ENCODE measurements around the gene ZNF280B. TPM values are rescaled to one million over a fixed set of nuclear protein-coding genes. Genes with fewer than 3 reads are reported as not detected.

The ZNF280B gene
- total RNA-seq = 2.5 and 2.7 TPM in 2 replicates

DNA sequence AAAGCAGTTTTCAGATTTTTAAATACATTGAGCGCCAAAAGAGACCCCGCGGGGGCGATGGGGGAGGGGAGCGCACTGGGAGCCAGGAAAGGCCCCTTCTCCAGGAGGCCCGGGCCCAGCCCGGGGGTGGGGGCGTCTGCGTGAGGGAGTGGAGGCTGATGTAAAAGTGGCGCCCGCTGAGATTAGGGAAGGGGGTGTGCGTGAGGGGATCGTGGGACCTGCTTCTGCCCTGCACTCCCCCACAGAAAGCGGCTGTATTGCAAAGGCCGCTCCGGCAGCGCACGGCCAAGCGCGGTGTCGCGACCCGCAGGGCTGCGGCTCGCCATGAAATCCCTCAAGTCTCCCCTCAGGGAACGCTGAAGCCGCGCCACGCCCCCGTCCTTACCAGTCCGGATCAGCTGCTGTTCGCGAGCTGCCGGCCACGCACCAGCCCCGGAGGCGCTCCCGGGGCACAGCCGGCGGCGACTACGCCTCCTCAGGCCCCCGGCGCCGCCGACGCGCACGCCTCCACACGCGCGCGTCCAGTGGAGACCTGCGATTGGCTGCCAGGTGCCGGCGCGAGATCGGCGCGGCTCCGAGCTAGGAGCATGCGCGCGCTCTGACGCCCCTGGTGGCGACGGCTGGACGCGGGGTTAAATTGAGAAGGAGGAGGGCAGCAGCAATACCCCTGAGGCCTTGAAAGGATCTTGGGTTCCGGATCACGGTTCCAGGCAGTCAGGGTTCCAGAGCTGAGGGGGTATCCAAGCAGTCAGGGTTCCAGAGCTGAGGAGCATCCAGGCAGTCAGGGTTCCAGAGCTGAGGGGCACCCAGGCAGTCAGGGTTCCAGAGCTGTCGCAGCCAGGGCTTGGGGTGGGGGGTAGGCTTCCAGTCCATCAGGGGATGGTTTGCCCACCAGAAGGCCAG, at the start of gene ZNF280B:
ZNF280B (minus strand) TSS at position 469 of the 903 bp plus-strand sequence. CDS start 19,344 bp downstream, outside the sequence.
- Mint-ChIP-seq H3K4me1 (ENCODE audit: low read depth) (peaks cover 9% of the 10 kb centered on the region), H3K27me3 (ENCODE audit: insufficient read depth) (peaks cover 10% of the 10 kb centered on the region), H3K27ac (no peak within 1 kb of the TSS), H3K36me3 (ENCODE audit: low read depth) (peaks cover 17% of the 10 kb centered on the region), H3K9me3 (peaks cover 17% of the 10 kb centered on the region), H3K4me3 (peak within 1 kb of the TSS; percentile 78)
- intact Hi-C loops (cut with micrococcal nuclease) = no loop called here
- peak; percentile 82 for DNase-seq (ENCODE audit: low spot score)

- no peaks in the 10 kb centered on the region for H3K36me3 Mint-ChIP-seq (ENCODE audit: low read depth)
- H3K27me3 Mint-ChIP-seq (ENCODE audit: insufficient read depth) = peaks cover 6% of the 10 kb centered on the region
- H3K4me3 Mint-ChIP-seq = no peak overlapping the region
- intact Hi-C loops (cut with micrococcal nuclease) = no loop called here
- H3K4me1 Mint-ChIP-seq (ENCODE audit: low read depth) = peaks cover 9% of the 10 kb centered on the region
- no peaks in the 10 kb centered on the region for H3K9me3 Mint-ChIP-seq
- H3K27ac Mint-ChIP-seq = no peak overlapping the region
- DNase-seq (ENCODE audit: low spot score) = no peak
Observed at GRCh38 chr22:22556995-22557925, 48.7 kb upstream of the ZNF280B start.

DNA sequence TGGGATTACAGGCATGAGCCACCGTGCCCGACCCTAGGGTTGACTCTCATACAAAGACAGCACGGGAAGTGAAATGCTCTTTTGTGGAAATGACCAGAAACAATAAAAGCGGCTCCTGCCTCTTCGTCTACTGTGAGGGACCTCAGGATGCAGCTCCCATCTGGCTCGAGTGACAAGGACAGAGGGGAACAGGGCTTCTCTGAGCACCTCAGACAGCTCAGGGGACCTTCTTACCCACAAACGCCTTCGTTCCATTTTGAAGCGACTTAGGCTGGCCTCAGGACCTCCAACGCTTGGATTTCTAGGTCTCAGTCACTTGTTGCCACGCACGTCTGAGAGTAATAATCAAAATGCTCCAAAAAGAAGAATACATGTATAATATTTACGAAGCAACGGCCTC, 48.0 kb upstream of the ZNF280B start:
- no peaks in the 10 kb centered on the region for H3K36me3 Mint-ChIP-seq (ENCODE audit: low read depth)
- peaks cover 6% of the 10 kb centered on the region for H3K27me3 Mint-ChIP-seq (ENCODE audit: insufficient read depth)
- no peak overlapping the region for H3K4me3 Mint-ChIP-seq
- H3K27ac Mint-ChIP-seq = no peak overlapping the region
- DNase-seq (ENCODE audit: low spot score) = no peak
- H3K9me3 Mint-ChIP-seq = no peaks in the 10 kb centered on the region
- peaks cover 9% of the 10 kb centered on the region for H3K4me1 Mint-ChIP-seq (ENCODE audit: low read depth)
- intact Hi-C loops (cut with micrococcal nuclease) = no loop called here

DNA sequence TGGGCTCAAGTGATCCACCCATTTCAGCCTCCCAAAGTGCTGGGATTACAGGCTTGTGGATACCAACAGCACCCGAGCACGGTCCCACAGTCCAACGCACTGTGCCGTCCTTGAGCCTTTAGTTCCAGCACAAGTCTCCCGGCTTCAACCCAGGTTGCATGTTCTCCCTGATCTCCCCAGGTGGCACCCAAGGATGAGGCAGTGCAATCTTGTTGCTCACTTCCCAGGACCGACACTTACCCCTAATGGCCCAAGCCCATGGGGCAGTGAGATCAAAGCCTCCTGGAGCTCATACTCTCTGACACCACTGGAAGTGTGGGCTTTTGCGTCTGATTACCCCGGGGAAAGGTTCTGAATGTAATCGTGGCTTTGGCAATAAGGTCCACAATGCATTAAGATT, 47.1 kb upstream of the ZNF280B start:
- Mint-ChIP-seq H3K4me1 (ENCODE audit: low read depth) (peaks cover 9% of the 10 kb centered on the region), H3K36me3 (ENCODE audit: low read depth) (no peaks in the 10 kb centered on the region), H3K27me3 (ENCODE audit: insufficient read depth) (peaks cover 6% of the 10 kb centered on the region), H3K27ac (no peak overlapping the region), H3K9me3 (no peaks in the 10 kb centered on the region), H3K4me3 (no peak overlapping the region)
- DNase-seq (ENCODE audit: low spot score) = no peak
- intact Hi-C loops (cut with micrococcal nuclease) = no loop called here

- no peaks in the 10 kb centered on the region for H3K36me3 Mint-ChIP-seq (ENCODE audit: low read depth)
- no peaks in the 10 kb centered on the region for H3K9me3 Mint-ChIP-seq
- DNase-seq (ENCODE audit: low spot score) = no peak
- intact Hi-C loops (cut with micrococcal nuclease) = no loop called here
- peaks cover 6% of the 10 kb centered on the region for H3K27me3 Mint-ChIP-seq (ENCODE audit: insufficient read depth)
- H3K27ac Mint-ChIP-seq = no peak overlapping the region
- no peak overlapping the region for H3K4me3 Mint-ChIP-seq
- H3K4me1 Mint-ChIP-seq (ENCODE audit: low read depth) = peaks cover 9% of the 10 kb centered on the region
Observed at GRCh38 chr22:22554587-22555284, 46.2 kb upstream of the ZNF280B start.

GRCh38 chr22:22553735-22554586, 45.4 kb upstream of the ZNF280B start:
- DNase-seq (ENCODE audit: low spot score) = no peak
- Mint-ChIP-seq H3K4me3 (no peak overlapping the region), H3K36me3 (ENCODE audit: low read depth) (no peaks in the 10 kb centered on the region), H3K4me1 (ENCODE audit: low read depth) (peaks cover 6% of the 10 kb centered on the region), H3K9me3 (no peaks in the 10 kb centered on the region), H3K27ac (no peak overlapping the region), H3K27me3 (ENCODE audit: insufficient read depth) (peaks cover 3% of the 10 kb centered on the region)
- intact Hi-C loops (cut with micrococcal nuclease) = no loop called here

GRCh38 chr22:22553141-22553540, 44.6 kb upstream of the ZNF280B start:
- H3K27me3 Mint-ChIP-seq (ENCODE audit: insufficient read depth) = peaks cover 3% of the 10 kb centered on the region
- no peak overlapping the region for H3K4me3 Mint-ChIP-seq
- peaks cover 5% of the 10 kb centered on the region for H3K4me1 Mint-ChIP-seq (ENCODE audit: low read depth)
- no peak for DNase-seq (ENCODE audit: low spot score)
- H3K36me3 Mint-ChIP-seq (ENCODE audit: low read depth) = no peaks in the 10 kb centered on the region
- no peak overlapping the region for H3K27ac Mint-ChIP-seq
- H3K9me3 Mint-ChIP-seq = no peaks in the 10 kb centered on the region
- intact Hi-C loops (cut with micrococcal nuclease) = no loop called here

GRCh38 chr22:22552630-22553029, 44.1 kb upstream of the ZNF280B start:
- Mint-ChIP-seq H3K27me3 (ENCODE audit: insufficient read depth) (peaks cover 3% of the 10 kb centered on the region), H3K4me1 (ENCODE audit: low read depth) (peaks cover 5% of the 10 kb centered on the region), H3K27ac (no peak overlapping the region), H3K4me3 (no peak overlapping the region), H3K36me3 (ENCODE audit: low read depth) (no peaks in the 10 kb centered on the region), H3K9me3 (no peaks in the 10 kb centered on the region)
- intact Hi-C loops (cut with micrococcal nuclease) = no loop called here
- no peak for DNase-seq (ENCODE audit: low spot score)

GRCh38 chr22:22550789-22551434, 42.4 kb upstream of the ZNF280B start:
- Mint-ChIP-seq H3K4me1 (ENCODE audit: low read depth) (peaks cover 5% of the 10 kb centered on the region), H3K4me3 (no peak overlapping the region), H3K27ac (no peak overlapping the region), H3K36me3 (ENCODE audit: low read depth) (no peaks in the 10 kb centered on the region), H3K27me3 (ENCODE audit: insufficient read depth) (peaks cover 5% of the 10 kb centered on the region), H3K9me3 (no peaks in the 10 kb centered on the region)
- no peak for DNase-seq (ENCODE audit: low spot score)
- intact Hi-C loops (cut with micrococcal nuclease) = no loop called here

DNA sequence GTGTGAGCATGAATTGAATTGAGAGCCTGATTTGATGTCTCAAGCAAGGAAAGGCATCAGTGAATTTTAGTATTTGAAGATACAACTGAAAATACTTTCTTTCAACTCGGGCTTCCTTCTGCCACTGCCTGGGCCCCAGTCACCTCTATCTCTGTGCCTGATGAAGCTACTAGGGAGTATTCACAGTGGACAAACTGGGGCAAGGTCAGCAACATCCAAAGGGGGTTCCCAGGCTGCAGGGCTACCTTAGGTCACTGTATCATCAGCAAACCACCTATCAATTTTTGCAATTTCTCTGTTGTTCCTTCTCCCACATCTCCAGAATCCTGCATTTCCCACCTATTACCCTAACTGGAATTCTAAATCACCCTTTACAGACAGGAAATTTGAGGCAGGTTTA, 40.4 kb upstream of the ZNF280B start:
- no peaks in the 10 kb centered on the region for H3K36me3 Mint-ChIP-seq (ENCODE audit: low read depth)
- H3K4me1 Mint-ChIP-seq (ENCODE audit: low read depth) = peaks cover 5% of the 10 kb centered on the region
- intact Hi-C loops (cut with micrococcal nuclease) = no loop called here
- no peak overlapping the region for H3K27ac Mint-ChIP-seq
- no peak for DNase-seq (ENCODE audit: low spot score)
- H3K4me3 Mint-ChIP-seq = no peak overlapping the region
- no peaks in the 10 kb centered on the region for H3K9me3 Mint-ChIP-seq
- peaks cover 5% of the 10 kb centered on the region for H3K27me3 Mint-ChIP-seq (ENCODE audit: insufficient read depth)

DNA sequence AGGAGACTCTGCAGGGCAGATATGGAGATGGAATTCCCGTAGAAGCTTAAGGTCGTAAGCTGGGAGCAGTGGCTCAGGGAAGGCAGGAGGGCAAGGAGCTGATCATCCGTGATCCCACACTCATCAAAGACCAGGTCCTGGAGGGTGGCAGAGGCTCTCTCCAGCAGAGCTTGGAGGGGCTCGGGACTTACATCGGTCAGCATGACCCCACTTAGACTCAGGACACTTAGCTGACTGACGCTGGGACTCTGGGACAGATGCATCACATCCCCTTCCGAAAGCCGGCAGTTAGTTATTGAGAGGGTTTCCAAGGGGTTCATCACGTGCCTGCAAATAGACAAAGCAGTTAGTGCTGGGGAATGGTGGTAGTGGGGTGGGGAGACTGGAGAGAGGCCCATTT, 39.8 kb upstream of the ZNF280B start:
- no peaks in the 10 kb centered on the region for H3K9me3 Mint-ChIP-seq
- H3K27me3 Mint-ChIP-seq (ENCODE audit: insufficient read depth) = peaks cover 5% of the 10 kb centered on the region
- no peak overlapping the region for H3K4me3 Mint-ChIP-seq
- intact Hi-C loops (cut with micrococcal nuclease) = no loop called here
- no peak for DNase-seq (ENCODE audit: low spot score)
- peaks cover 5% of the 10 kb centered on the region for H3K4me1 Mint-ChIP-seq (ENCODE audit: low read depth)
- no peaks in the 10 kb centered on the region for H3K36me3 Mint-ChIP-seq (ENCODE audit: low read depth)
- no peak overlapping the region for H3K27ac Mint-ChIP-seq

Data from activated T-helper 1 cell treated with anti-CD3 and anti-CD28 coated beads, Interleukin-12 subunit alpha, Interleukin-12 subunit beta, Interleukin-2, Interleukin-4 antibody, amounts not matched to agents 30 ng/mL and 10 ng/mL and 1 ng/mL, durations not matched to agents 14 hours and 24 hours and 36 hours (primary cell).